Kidney (tissue), 14 donors: Measurements from ENCODE around the gene VMO1. TPM values are rescaled to one million over a fixed set of nuclear protein-coding genes. Genes with fewer than 3 reads are reported as not detected.

Experiments used
- DNase-seq, 5 donors: peaks; one replicate each; pipeline ENCODE4 v3.0.0-alpha.2; 2013 to 2020
- FAIRE-seq: peaks from 2 replicates; lab custom pipeline; 2012; peaks lifted over from hg19 to GRCh38; lab: Jason Lieb, UNC
- H3K27ac ChIP-seq, 2 donors: one replicate each; pipeline ENCODE4 v1.7.0; 2013; ENCODE audit warnings: low read depth in 2 of 2, low read length in 2 of 2, inconsistent platforms in 1 of 2
- H3K27me3 ChIP-seq: one replicate; pipeline ENCODE4 v1.7.1; 2013; ENCODE audit warnings: low read length, inconsistent platforms; ENCODE audit not compliant: control insufficient read depth, insufficient read depth
- H3K36me3 ChIP-seq, 3 donors: one replicate each; pipeline versions ENCODE4 v1.7.0 to v1.7.1; 2013; ENCODE audit warnings: low read length in 3 of 3, control low read depth in 1 of 3, inconsistent platforms in 1 of 3; ENCODE audit not compliant: insufficient read depth in 3 of 3, control insufficient read depth in 2 of 3
- H3K4me1 ChIP-seq, 3 donors: one replicate each; pipeline versions ENCODE4 v1.7.0 to v1.7.1; 2013; ENCODE audit warnings: low read length in 3 of 3, inconsistent platforms in 1 of 3, low read depth in 1 of 3; ENCODE audit not compliant: control insufficient read depth in 2 of 3, insufficient read depth in 2 of 3
- H3K4me3 ChIP-seq, 3 donors: one replicate each; pipeline versions ENCODE4 v1.7.0 to v1.8.1; 2013; ENCODE audit warnings: low read length in 3 of 3, control low read depth in 1 of 3, inconsistent platforms in 1 of 3
- H3K9ac ChIP-seq, 3 donors: one replicate each; pipeline versions ENCODE4 v1.7.0 to v1.7.1; 2013; ENCODE audit warnings: low read length in 3 of 3, control low read depth in 1 of 3, inconsistent platforms in 1 of 3
- H3K9me3 ChIP-seq, 3 donors: one replicate each; pipeline versions ENCODE4 v1.7.0 to v1.7.1; 2013; ENCODE audit warnings: low read length in 3 of 3, control low read depth in 1 of 3, inconsistent platforms in 1 of 3; ENCODE audit not compliant: control insufficient read depth in 2 of 3, insufficient read depth in 1 of 3
- CTCF ChIP-seq: IDR thresholded peaks from 3 replicates; pipeline ENCODE4 v1.5.1; 2012; ENCODE audit warnings: mild to moderate bottlenecking, moderate library complexity, borderline replicate concordance; ENCODE audit not compliant: insufficient read depth; ENCODE audit errors: extremely low read depth
- intact Hi-C: fragments of 100-400 bp; cut with DNase I; formaldehyde crosslinking; loops from one replicate; pipeline ENCODE4 v1.11.1; 2022
- polyA plus RNA-seq: library from polyadenylated mRNA; stranded (reverse); fragments of 350-450 nt; fragmentation: Illumina TruSeq; extraction: RNeasy Lipid Tissue Mini Kit (QIAGEN cat#74804); gene quantifications from one replicate; pipeline ENCODE4 v1.2.3, GENCODE V29; 2014; ENCODE audit warnings: low read depth, low replicate concordance; ENCODE audit not compliant: insufficient read depth
- total RNA-seq: library from RNA; stranded (reverse); fragmentation: NEBNext Ultra II Directional; extraction: Animal tissue kit (Norgen Biotek cat#: 25700); gene quantifications from one replicate; pipeline ENCODE4 v1.2.1, GENCODE V29; 2021
- donor health status: control.
- donor health status: control.
- donor health status: control.
- donor health status: control.
- donor health status: control.
- donor health status: DM: yes; HTN: yes; CAD: no.
- donor health status: Normal renal cell carcinoma (clear cell type).

The VMO1 gene
- total and polyA plus RNA-seq, 2 donors from 2014 or later: 2.5 to 3.0 TPM

- H3K4me1 ChIP-seq: peaks cover 0 to 4% (median 3%) of the 10 kb centered on the region in 3 donors
- H3K27ac ChIP-seq: no peak overlapping the region
- no peak for TF ChIP-seq CTCF
- no peak overlapping the region for H3K9ac ChIP-seq
- no peak for DNase-seq
- H3K4me3 ChIP-seq: peak overlapping the region in 1 of 3 donors; percentile 56
- peaks cover 0 to 2% (median 0%) of the 10 kb centered on the region in 3 donors for H3K36me3 ChIP-seq
- H3K9me3 ChIP-seq: no peaks in the 10 kb centered on the region
- H3K27me3 ChIP-seq: no peaks in the 10 kb centered on the region
- intact Hi-C loops: no loop called here
- no peak for FAIRE-seq
These were observed 22.2 kb upstream of the VMO1 start for GRCh38 chr17:4808378-4808767.

GRCh38 chr17:4807605-4808377 lies 21.6 kb upstream of the VMO1 start:
- Histone ChIP-seq H3K27ac (no peak overlapping the region), H3K9ac (peak overlapping the region in 2 of 3 donors; percentile 15 to 41), H3K27me3 (no peaks in the 10 kb centered on the region), H3K4me3 (peak overlapping the region; percentile 50 to 62 (median 56)), H3K4me1 (peaks cover 0 to 4% (median 3%) of the 10 kb centered on the region in 3 donors), H3K9me3 (no peaks in the 10 kb centered on the region), H3K36me3 (peaks cover 0 to 2% (median 0%) of the 10 kb centered on the region in 3 donors)
- peak in 1 of 5 donors; percentile 81 for DNase-seq
- intact Hi-C loops: no loop called here
- FAIRE-seq: no peak
- no peak for TF ChIP-seq CTCF

GRCh38 chr17:4806777-4807604 lies 20.8 kb upstream of the VMO1 start, which contains the start of gene PLD2:
Gene PLD2, plus strand, starts transcription at chr17:4807152. Its CDS starts 621 bp downstream, at chr17:4807773.
- Histone ChIP-seq H3K27me3 (no peaks in the 10 kb centered on the region), H3K4me1 (peaks cover 0 to 4% (median 3%) of the 10 kb centered on the region in 3 donors), H3K4me3 (peak within 1 kb of the TSS; percentile 50 to 62 (median 60)), H3K36me3 (peaks cover 0 to 2% (median 0%) of the 10 kb centered on the region in 3 donors), H3K9ac (peak within 1 kb of the TSS; percentile 20 to 62 (median 58)), H3K9me3 (no peaks in the 10 kb centered on the region), H3K27ac (no peak within 1 kb of the TSS)
- no peak for TF ChIP-seq CTCF
- intact Hi-C loops: no loop called here
- DNase-seq (peak; percentile 86 to 95 (median 91)), FAIRE-seq (no peak)
